Stimulated activated CD4-positive, alpha-beta T cell treated with anti-CD3 and anti-CD28 coated beads, Interleukin-1b, Interleukin-23, amount 100 ng/mL, for 24 hours (primary cell): ENCODE data around the gene MYCBP2.
"Not testable (repeated sequence)": the region's sequence is repeated elsewhere in the genome, so short reads cannot be mapped to it uniquely, and the experiment has no call there.

Experiments used
- DNase-seq, 4 experiments: peaks; one replicate each; pipeline ENCODE4 v3.0.0-alpha.2; 2020; ENCODE audit warnings: low read depth in 4 of 4, low spot score in 1 of 4

Gene MYCBP2

DNA sequence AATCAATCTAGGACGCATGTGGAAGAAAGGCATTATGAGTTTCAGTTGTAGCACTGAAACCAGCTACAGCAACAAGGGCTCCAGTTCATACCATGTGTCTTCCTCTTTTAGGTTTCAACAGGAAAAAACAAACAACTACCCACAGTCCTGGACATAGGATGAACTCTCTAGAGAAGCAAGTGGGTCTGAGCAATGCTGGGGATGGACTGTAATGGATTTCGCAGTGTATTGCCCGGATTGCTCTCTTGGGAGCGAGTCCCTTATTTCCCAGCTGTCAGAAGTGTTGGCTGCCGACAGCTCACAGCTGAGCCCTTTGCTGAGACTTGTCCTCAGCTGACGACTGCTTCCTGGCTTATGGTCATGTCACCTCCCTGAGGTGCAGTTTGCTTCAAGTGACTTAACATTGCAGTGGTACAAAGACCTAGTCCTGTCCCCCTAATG lies 12.1 kb upstream of the MYCBP2 start:
- no peak for DNase-seq

DNA sequence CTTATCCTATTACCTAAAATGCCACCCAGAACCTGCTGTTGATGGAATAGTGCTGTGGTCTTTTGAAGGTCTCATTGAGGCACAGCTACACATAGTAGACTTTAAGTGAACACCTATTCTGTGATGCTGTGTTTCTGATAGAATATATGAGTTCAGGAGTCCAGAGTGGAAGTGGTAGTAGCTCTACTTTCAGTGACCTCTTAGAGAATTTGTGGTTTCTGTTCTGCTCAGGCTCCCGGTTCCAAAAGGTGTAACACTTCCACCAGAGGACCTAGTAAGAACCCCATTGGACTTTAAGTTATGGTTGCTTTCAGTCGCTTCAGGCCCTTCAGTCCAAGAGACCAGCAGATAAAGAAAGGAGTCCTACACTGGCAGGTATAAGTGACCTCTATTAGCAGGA lies 11.4 kb upstream of the MYCBP2 start:
- DNase-seq, result no peak

DNA sequence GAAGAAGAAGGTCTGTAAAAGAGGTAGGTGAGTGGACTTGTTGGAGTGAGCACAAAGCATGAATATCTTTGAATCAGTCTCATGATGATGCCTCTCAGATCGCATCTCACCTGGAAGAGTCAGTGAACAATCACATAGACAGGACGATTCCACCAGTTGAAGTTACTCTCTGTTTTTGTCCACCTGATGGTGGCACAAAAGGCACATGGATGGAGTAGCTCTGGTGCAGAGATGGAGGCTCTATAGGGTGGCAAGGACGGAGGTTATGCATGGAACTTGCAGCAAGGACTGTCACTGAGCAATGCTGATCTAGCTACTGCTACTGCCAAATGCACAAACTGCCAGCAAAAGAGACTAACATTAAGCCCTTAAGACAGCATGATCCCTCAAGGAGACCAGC lies 10.3 kb upstream of the MYCBP2 start:
- DNase-seq, result no peak

DNA sequence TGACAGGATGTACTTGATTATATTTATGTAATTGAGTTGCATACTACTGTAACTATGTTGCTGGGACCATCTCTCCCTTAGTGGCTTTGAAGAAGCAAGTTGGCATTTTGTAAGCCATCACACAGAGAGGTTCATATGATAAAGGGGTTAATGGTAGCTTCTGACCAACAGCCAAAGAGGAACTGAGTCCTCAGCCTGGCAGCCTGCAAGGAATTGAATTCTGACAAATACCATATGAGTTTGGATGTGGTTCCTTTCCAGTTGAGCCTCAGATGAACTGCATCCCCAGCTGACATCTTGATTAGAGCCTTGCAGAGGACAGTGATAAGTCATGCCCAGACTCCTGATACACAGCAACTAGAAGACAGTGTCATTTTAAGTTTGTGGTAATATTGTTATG lies 8.6 kb upstream of the MYCBP2 start:
- DNase-seq, result no peak

DNA sequence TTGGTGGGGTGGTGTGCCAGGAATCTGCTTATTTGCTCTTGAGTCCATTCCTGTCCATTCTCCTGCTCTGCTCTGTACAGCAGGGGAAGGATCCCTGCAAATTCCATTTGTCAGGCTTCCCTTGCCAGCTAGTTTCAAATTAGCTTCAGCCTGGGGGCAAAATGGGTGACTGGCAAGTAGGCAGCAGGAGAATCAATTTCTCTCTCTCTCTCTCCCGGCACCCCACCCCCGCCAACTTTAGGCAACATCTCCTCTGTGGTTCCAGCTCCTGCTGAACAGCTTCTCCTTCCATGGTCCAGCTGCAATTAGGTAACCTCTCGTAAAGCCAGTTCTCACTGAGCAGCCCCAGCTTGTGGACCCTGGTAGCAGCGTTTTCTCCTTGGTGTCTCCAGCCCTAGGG lies 6.7 kb upstream of the MYCBP2 start:
- no peak for DNase-seq

DNA sequence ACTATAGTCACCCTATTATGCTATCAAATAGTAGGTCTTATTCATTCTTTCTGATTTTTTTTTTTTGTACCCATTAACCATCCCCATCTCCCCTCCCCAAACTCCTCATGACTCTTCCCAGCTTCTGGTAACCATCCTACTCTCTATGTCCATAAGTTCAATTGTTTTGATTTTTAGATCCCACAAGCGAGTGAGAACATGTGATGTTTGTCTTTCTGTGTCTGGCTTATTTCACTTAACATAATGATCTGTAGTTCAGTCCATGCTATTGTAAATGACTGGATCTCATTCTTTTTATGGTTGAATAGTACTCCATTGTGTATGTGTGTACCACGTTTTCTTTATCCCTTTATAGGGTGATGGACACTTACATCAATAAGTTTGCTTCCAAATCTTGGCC lies 4.5 kb upstream of the MYCBP2 start:
- DNase-seq, result no peak

DNA sequence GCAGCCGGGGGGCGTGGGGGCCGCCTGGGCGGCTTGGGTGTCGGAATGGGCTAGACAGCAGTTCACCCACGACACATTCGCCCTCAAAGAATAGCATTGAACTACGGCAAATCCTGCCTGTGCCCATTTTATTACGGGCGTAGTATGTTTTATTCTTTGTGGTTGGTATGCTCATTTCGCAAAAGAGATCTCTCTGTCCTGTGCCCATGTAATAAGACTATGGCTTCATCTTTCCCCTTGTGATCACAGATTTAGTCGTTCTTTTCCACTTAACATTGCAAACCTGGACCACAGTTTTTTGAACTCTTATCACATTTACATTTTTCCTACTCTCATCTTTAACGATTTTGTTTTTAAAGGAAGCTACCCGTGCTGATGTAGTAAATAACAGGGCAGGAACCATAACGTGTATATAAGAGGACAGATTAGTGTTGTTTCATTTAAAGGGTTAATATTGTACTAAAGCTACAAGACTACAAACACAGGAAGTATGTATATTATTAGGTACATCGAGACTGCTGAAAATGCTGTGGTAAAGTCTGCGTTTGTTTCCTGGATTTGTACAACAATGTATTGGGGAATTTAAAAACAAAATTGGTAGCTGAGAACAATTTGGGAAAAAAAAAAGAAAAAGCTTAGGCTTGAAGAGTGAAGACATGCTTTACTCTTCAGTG lies 3.2 kb upstream of the MYCBP2 start:
- no peak for DNase-seq

DNA sequence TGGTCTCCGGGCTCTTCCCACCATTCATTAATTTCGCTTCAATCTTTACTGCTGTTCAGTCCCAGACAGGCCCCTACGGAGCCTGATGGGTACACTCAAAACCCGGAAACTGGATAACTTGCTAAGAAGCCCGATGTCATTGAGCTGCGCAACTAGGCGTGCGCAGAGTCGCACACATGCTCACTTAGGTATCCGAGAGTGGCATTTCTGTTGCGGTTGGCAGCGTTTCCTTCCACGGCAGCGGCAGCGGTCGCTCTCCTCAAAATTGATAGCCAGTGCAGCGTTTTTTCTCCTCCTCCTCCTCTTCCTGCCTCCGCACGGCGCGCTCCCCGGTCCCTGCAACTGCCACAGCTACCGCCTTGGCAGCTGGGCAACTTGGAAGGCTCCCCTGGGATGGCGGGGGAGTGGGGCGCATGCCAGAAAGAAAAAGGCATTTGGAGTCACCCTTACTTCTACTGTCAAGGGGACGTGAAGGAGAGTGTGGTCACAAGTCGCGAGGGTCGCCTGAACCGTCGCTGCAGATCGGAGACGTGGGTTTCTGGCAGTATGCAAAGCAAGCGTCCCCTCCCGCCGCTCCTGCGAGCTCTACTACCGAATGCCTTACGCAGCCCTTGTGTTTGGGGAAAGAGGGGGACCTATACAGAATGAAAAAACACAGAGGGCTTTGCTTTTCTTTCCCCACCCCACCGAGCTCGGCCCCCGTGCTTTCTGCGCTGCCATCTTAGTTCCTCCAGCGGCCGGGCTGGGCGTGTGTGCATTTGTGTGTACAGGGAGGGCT lies 2.4 kb upstream of the MYCBP2 start:
- DNase-seq, result peak; percentile 63 to 83 (median 74)

DNA sequence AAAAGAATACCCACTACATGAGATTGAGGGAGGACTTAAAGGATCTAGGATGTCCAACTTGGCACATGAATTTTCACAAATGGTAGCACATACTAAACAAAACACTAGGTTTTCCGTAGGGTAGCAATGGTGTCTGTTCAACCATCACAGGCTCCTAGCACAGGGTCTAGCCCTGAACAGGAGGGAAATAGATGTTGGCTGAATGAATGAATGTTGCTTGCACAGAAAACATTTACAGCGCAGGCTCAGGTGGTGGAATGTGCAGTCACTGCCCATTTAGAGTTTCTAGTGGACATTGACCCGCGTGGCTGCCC lies 1.9 kb upstream of the MYCBP2 start:
- DNase-seq, result no peak

DNA sequence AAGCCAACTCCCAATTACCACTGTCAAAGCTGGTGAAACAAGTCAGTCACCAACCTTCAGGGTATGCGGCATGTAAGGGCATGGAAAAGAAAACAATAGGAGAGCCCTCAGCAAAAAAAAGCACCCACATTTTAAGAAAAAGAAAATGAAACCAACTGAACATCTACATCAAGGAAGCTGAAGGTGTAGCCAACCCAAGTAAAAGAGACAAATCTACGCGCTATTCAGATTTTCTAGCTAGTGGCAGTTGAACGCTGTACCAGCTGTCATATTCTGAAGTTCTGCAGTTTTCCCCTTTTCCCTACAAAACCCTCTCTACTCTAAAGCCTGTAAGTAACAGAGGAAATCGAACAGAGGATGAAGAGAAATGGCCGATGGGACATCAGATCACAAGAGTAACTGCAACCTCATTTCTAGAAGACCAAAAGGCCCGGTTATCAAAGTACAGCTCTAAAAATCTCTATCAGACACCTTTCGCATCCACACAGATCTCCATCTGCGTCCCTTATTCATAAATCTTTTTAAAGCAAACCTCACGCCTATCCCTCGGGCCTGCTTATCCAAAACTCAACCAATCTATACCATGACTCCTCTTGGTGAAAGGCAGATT lies 1.4 kb downstream of the MYCBP2 start:
- no peak for DNase-seq

DNA sequence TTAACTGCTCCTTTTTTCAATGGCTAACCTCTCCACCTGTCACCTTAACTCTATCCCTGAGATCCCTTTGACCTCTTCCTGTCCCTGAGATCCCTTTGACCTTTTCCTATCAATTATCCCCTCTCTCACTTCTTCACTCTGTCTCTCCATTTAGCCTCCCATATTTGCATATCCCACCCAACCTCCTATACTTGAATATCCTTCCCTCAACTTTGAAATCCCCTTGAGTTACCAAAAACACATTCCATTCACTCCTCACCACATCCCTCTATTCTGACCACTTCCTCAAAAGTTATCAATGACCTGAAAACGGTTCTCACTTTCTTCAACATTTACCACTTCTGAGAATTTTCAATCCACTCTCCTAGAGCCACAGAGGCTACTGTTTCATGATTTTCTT lies 3.0 kb downstream of the MYCBP2 start:
- no peak for DNase-seq

DNA sequence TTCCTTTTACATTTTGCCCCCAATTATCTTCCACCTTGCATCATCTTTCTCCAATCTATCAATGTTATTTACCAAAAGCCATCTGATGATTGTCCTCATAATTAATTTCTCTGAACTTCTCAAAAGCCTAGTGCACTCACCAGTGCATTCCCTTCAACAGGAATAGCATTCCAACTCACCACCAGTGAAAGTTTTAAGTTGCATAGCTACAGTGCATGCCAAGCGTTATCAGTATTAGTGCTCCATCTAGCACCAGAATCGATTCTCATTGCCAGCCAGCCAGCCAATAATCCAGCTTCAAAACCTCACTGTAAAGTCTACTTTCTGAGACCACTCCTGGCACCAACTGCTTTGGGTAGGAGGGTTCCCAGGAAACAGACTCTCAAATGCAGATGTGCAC lies 7.4 kb downstream of the MYCBP2 start:
- no peak for DNase-seq

DNA sequence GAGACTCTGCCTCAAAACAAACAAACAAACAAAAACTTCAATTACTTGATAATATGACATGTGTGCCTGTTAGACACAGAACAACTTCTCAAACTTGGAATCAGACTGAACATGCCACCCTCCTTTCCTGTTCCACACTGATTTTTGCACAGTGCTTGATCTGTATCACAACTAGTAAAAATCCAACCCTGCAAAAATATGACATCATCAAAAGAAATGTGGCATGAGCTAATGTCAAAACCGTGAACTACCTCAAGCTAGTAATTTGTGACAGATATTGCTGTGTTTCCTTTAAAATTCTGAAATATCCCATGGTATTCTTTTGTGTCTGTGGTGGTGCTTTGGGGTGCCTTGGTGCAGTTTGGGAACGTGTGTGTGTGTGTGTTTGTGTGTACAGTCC lies 8.2 kb downstream of the MYCBP2 start:
- DNase-seq, result no peak

DNA sequence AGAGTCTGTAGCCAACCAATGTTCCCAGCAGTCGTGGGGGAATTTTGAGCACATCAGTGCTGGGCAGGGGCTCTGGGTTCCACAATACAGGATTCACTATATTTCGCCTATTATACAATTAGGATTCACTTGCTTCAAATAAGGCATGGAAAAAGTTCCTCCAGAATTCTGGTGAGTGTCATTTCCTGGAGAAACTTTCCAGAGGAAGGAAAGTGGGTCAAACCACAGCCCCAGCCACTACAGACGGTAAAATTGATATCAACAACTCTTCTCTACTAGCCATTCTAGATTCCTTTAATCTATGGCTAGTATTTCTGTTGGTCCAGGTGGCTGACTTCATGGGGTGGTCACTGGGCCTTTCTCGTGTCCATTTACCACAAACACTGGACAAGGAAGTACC lies 10.5 kb downstream of the MYCBP2 start:
- DNase-seq, result no peak

DNA sequence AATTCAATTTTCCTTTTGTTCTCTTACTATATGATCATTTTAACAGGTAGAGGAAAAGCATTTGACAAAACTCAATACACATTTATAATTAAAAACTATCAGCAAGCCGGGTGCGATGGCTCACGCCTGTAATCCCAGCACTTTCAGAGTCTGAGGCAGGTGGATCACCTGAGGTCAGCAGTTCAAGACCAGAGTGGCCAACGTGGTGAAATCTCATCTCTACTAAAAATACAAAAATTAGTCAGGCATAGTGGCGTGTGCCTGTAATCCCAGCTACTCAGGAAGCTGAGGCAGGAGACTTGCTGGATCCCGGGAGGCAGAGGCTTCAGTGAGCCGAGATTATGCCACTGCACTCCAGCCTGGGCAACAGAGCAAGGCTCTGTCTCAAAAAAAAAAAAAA lies 11.4 kb downstream of the MYCBP2 start:
- not testable (repeated sequence) for DNase-seq

DNA sequence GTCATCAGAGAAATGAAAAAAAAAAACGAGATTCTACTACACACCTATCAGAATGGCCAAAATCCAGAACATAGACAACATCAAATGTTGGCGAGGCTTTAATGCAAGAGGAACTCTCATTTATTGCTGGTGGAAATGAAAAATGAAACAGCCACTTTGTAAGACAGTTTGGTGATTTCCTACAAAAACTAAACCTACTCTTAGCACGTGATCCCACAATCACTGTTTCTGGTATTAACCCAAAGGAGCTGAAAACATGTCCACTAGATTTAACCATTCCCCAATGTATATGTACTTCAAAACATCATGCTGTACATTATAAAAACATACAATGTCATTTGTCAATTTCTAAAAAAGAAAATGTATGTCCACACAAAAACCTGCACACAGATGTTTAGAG lies 13.0 kb downstream of the MYCBP2 start:
- DNase-seq, result no peak

DNA sequence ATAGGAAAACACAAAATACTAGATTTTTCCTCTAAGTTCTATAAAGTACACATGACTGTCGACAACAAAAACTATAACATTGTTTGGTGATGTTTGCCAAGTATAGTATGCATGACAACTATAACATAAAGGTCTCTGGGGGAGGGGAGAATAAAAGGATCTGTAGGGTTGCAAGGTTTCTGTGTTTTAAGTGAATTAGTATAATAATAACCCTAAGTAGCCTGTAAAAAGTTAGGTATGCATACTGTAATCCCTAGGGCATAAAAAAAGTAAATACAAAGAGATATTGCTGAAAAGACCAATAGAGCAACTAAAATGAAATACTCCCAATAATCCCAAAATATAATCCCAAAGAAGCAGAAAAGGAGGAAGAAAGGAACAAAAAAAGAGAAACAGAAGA lies 14.6 kb downstream of the MYCBP2 start:
- no peak for DNase-seq

DNA sequence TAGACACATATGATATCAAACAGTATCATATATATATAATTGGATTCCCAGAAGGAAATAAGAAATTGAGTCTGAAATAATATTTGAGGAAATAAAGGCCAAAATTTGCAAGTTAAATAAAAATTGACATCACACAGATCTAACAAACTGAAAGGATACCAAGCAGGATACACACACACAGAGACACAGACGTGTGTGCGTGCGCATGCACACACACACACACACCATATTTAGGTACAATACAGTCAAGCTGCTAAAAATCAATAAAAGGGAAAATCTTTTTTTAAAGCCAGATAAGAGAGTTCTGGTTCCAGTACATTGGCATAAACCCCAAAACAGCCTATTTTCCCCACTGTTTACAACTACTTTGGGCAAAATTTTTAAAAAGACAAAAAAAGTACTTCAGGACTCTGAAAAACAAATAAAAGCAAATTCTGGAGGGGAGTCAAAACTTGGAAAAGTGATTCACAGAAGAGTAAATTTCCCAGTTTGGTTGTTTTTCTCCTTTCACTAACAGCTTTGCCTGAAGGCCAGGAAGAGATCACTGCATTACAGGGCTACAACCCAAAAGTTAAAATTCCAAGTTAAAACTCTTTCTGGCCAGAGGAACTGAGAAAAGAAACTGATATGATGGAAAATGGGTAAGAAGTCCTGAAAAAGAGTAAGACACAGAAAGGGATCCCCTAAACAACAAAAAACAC lies 16.2 kb downstream of the MYCBP2 start:
- DNase-seq, result no peak

DNA sequence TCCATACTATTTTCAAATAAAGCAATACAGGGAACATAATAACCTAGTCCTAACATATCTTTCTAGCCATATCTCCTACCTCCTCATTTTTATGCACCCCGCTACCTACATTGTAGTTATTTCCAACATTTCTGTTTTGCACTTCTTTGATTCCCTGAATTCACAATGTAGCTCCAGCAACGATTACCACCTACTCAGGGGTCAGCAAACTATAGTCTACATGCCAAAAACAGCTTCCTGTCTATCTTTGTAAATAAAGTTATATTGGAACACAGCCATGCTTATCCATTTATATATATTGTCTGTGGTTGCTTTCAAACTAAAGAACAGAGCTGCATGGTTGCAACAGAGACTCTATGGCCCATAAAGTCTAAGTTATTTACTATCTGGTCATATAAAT lies 16.7 kb downstream of the MYCBP2 start:
- no peak for DNase-seq

DNA sequence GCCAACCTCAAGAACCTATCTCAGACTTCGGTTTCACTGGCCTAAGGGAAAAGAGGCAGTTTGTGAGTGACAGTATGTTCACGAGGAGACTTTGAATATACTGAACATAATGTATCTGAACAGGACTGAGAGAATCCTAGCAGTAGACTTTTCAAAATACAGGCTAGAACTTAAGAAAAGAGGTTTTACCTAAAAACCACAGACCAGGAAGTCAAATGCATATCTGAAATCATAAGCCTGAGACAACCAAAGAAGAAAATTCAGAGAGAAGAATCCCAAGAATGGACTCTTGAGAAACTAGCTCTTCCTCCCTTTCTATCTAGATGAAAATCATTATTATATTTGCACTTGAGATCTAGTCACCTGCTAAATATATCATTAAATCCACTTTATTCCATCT lies 17.6 kb downstream of the MYCBP2 start:
- no peak for DNase-seq

DNA sequence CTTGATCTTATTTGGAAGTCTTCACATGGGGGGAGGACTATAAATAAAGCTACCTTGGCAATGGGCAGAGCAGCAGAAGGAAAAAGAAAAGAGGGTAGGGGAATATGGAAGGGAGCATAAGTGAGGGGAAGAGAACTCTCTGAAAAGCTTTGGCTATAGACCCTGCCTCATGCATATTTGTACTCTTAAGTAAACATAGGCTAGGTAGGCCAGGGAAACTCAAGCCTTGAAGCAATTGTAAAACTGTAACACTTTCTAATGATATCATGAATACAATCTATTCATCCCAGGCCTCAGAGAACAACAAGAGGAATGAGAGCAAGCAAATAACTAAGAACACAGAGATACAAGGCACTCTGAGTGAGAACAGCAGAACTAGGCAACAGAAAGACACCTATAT lies 20.4 kb downstream of the MYCBP2 start:
- no peak for DNase-seq

DNA sequence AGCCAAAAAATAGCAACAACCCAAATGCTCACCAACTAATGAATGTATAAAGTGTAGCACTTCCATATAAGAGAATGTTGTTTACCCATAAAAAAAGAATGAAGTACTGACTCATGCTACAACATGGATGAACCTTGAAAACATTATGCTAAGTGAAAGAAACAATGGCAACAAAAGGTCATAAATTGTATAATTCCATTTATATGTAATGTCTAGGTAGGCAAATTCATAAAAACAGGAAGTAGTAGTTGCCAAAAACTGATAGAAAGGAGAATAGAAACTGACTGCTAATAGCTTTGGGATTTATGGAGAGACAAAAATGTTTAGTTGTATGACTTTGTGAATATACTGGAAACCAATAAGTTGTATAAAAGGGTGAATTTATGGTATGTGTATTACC lies 21.6 kb downstream of the MYCBP2 start:
- no peak for DNase-seq
